C4-2B (cell line): ENCODE results near the gene IL26.

ENCODE experiments used
- CTCF ChIP-seq: fragments of 450-650 bp; conservative IDR thresholded peaks from 2 replicates; pipeline ENCODE4 v1.5.1; 2017; ENCODE audit warnings: mild to moderate bottlenecking
- ZFX ChIP-seq: fragments of 450-650 bp; IDR thresholded peaks from 2 replicates; pipeline ENCODE4 v1.6.1; 2017

- TF ChIP-seq CTCF (no peak), ZFX (no peak)
These were observed 33.8 kb upstream of the IL26 start for GRCh38 chr12:68259318-68259940.
